ENCODE data around the gene EIF3K.

The EIF3K gene

DNA sequence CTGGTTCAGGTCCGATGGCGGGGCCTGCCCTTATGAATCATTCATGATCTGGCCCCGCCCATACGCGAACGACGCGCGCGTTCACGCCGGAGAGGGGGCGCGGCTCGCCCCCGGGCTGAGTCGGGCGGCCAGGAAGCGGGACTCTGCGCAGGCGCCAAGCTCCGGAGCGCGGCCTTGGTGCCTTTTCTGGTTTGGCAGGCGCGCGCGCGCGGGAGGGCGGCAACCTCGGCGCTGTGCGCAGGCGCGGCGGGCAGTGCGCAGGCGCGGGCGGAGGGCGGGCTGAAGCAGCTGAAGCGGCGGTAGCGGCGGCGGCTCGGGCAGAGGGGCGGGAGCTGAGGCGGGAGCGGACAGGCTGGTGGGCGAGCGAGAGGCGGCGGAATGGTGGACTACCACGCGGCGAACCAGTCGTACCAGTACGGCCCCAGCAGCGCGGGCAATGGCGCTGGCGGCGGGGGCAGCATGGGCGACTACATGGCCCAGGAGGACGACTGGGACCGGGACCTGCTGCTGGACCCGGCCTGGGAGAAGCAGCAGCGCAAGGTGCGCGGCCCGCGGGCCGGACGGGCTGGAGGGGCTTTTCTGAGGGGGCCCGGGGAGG, 28.5 kb downstream of the EIF3K start, which contains the start of gene ACTN4 (continued):
- TF ChIP-seq ZNF837 (tag by site-specific recombination; IDR thresholded peaks at IDR 0.05) (peak; percentile 84; the same call in 1 of the 2 replicates), ZNF341 (tag by site-specific recombination; IDR thresholded peaks at IDR 0.05; ENCODE audit: low read depth) (peak; percentile 60; the same call in 1 of the 2 replicates), SP3 (tag by site-specific recombination; IDR thresholded peaks at IDR 0.05) (peak; percentile 68), ZNF510 (tag by site-specific recombination; IDR thresholded peaks at IDR 0.05; ENCODE audit: insufficient replicate concordance) (no peak), ZNF114 (tag by site-specific recombination; IDR thresholded peaks at IDR 0.05) (no peak), SP2 (tag by site-specific recombination; IDR thresholded peaks at IDR 0.05) (peak; percentile 86), ZNF311 (tag by site-specific recombination; IDR thresholded peaks at IDR 0.05; ENCODE audit: borderline replicate concordance) (no peak), ZSCAN16 (tag by site-specific recombination; IDR thresholded peaks at IDR 0.05) (peak; percentile 67), ZNF146 (tag by site-specific recombination; IDR thresholded peaks at IDR 0.05) (peak; percentile 24; the same call in 1 of the 2 replicates), ZNF473 (tag by site-specific recombination; IDR thresholded peaks at IDR 0.05) (no peak), GLI4 (tag by site-specific recombination; IDR thresholded peaks at IDR 0.05) (no peak), HOXD13 (CRISPR knock-in tag; IDR thresholded peaks at IDR 0.05; ENCODE audit: borderline replicate concordance) (no peak), ZBTB8A (tag by site-specific recombination; IDR thresholded peaks at IDR 0.05) (peak; percentile 85), ZNF48 (tag by site-specific recombination; IDR thresholded peaks at IDR 0.05) (no peak), ZNF707 (tag by site-specific recombination; IDR thresholded peaks at IDR 0.05) (no peak), ZNF37A (tag by site-specific recombination; IDR thresholded peaks at IDR 0.05) (no peak), TCF7L2 (IDR thresholded peaks at IDR 0.05; ENCODE audit: borderline replicate concordance, low read depth, low read length) (no peak), ZNF501 (tag by site-specific recombination; IDR thresholded peaks at IDR 0.05) (peak; percentile 96), ZBTB48 (tag by site-specific recombination; IDR thresholded peaks at IDR 0.05) (peak; percentile 58; the same call in 1 of the 2 replicates), ZNF433 (tag by site-specific recombination; IDR thresholded peaks at IDR 0.05; ENCODE audit: low read depth) (no peak)
- TF ChIP-seq, protein P1, sequence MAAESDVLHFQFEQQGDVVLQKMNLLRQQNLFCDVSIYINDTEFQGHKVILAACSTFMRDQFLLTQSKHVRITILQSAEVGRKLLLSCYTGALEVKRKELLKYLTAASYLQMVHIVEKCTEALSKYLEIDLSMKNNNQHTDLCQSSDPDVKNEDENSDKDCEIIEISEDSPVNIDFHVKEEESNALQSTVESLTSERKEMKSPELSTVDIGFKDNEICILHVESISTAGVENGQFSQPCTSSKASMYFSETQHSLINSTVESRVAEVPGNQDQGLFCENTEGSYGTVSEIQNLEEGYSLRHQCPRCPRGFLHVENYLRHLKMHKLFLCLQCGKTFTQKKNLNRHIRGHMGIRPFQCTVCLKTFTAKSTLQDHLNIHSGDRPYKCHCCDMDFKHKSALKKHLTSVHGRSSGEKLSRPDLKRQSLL (tag by site-specific recombination; IDR thresholded peaks at IDR 0.05): peak; percentile 74; the same call in 1 of the 2 replicates
- TF ChIP-seq, protein P2, sequence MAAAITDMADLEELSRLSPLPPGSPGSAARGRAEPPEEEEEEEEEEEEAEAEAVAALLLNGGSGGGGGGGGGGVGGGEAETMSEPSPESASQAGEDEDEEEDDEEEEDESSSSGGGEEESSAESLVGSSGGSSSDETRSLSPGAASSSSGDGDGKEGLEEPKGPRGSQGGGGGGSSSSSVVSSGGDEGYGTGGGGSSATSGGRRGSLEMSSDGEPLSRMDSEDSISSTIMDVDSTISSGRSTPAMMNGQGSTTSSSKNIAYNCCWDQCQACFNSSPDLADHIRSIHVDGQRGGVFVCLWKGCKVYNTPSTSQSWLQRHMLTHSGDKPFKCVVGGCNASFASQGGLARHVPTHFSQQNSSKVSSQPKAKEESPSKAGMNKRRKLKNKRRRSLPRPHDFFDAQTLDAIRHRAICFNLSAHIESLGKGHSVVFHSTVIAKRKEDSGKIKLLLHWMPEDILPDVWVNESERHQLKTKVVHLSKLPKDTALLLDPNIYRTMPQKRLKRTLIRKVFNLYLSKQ (tag by site-specific recombination; IDR thresholded peaks at IDR 0.05; ENCODE audit: borderline replicate concordance): no peak; the same call in 1 of the 2 replicates
- TF ChIP-seq, protein P3, sequence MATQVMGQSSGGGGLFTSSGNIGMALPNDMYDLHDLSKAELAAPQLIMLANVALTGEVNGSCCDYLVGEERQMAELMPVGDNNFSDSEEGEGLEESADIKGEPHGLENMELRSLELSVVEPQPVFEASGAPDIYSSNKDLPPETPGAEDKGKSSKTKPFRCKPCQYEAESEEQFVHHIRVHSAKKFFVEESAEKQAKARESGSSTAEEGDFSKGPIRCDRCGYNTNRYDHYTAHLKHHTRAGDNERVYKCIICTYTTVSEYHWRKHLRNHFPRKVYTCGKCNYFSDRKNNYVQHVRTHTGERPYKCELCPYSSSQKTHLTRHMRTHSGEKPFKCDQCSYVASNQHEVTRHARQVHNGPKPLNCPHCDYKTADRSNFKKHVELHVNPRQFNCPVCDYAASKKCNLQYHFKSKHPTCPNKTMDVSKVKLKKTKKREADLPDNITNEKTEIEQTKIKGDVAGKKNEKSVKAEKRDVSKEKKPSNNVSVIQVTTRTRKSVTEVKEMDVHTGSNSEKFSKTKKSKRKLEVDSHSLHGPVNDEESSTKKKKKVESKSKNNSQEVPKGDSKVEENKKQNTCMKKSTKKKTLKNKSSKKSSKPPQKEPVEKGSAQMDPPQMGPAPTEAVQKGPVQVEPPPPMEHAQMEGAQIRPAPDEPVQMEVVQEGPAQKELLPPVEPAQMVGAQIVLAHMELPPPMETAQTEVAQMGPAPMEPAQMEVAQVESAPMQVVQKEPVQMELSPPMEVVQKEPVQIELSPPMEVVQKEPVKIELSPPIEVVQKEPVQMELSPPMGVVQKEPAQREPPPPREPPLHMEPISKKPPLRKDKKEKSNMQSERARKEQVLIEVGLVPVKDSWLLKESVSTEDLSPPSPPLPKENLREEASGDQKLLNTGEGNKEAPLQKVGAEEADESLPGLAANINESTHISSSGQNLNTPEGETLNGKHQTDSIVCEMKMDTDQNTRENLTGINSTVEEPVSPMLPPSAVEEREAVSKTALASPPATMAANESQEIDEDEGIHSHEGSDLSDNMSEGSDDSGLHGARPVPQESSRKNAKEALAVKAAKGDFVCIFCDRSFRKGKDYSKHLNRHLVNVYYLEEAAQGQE (tag by site-specific recombination; IDR thresholded peaks at IDR 0.05): peak; percentile 56; the same call in 1 of the 2 replicates
- TF ChIP-seq, protein P4, sequence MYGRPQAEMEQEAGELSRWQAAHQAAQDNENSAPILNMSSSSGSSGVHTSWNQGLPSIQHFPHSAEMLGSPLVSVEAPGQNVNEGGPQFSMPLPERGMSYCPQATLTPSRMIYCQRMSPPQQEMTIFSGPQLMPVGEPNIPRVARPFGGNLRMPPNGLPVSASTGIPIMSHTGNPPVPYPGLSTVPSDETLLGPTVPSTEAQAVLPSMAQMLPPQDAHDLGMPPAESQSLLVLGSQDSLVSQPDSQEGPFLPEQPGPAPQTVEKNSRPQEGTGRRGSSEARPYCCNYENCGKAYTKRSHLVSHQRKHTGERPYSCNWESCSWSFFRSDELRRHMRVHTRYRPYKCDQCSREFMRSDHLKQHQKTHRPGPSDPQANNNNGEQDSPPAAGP (tag by site-specific recombination; IDR thresholded peaks at IDR 0.05): no peak; the same call in none of the 2 replicates
- TF ChIP-seq, protein P5, sequence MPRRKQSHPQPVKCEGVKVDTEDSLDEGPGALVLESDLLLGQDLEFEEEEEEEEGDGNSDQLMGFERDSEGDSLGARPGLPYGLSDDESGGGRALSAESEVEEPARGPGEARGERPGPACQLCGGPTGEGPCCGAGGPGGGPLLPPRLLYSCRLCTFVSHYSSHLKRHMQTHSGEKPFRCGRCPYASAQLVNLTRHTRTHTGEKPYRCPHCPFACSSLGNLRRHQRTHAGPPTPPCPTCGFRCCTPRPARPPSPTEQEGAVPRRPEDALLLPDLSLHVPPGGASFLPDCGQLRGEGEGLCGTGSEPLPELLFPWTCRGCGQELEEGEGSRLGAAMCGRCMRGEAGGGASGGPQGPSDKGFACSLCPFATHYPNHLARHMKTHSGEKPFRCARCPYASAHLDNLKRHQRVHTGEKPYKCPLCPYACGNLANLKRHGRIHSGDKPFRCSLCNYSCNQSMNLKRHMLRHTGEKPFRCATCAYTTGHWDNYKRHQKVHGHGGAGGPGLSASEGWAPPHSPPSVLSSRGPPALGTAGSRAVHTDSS (tag by site-specific recombination; IDR thresholded peaks at IDR 0.05): no peak
- TF ChIP-seq, protein P6, sequence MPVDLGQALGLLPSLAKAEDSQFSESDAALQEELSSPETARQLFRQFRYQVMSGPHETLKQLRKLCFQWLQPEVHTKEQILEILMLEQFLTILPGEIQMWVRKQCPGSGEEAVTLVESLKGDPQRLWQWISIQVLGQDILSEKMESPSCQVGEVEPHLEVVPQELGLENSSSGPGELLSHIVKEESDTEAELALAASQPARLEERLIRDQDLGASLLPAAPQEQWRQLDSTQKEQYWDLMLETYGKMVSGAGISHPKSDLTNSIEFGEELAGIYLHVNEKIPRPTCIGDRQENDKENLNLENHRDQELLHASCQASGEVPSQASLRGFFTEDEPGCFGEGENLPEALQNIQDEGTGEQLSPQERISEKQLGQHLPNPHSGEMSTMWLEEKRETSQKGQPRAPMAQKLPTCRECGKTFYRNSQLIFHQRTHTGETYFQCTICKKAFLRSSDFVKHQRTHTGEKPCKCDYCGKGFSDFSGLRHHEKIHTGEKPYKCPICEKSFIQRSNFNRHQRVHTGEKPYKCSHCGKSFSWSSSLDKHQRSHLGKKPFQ (tag by site-specific recombination; IDR thresholded peaks at IDR 0.05): peak; percentile 66
- TF ChIP-seq, protein P7, sequence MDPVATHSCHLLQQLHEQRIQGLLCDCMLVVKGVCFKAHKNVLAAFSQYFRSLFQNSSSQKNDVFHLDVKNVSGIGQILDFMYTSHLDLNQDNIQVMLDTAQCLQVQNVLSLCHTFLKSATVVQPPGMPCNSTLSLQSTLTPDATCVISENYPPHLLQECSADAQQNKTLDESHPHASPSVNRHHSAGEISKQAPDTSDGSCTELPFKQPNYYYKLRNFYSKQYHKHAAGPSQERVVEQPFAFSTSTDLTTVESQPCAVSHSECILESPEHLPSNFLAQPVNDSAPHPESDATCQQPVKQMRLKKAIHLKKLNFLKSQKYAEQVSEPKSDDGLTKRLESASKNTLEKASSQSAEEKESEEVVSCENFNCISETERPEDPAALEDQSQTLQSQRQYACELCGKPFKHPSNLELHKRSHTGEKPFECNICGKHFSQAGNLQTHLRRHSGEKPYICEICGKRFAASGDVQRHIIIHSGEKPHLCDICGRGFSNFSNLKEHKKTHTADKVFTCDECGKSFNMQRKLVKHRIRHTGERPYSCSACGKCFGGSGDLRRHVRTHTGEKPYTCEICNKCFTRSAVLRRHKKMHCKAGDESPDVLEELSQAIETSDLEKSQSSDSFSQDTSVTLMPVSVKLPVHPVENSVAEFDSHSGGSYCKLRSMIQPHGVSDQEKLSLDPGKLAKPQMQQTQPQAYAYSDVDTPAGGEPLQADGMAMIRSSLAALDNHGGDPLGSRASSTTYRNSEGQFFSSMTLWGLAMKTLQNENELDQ (tag by site-specific recombination; IDR thresholded peaks at IDR 0.05; ENCODE audit: low read depth): no peak

Data from HEK293 (cell line).